IPS-18a (cell line): Measurements from ENCODE around the gene HHIPL1.

Experiments used
- H3K27ac ChIP-seq: one replicate; pipeline ENCODE4 v1.5.1; 2013; ENCODE audit warnings: low read length
- H3K27me3 ChIP-seq: one replicate; pipeline ENCODE4 v1.6.1; 2013; ENCODE audit warnings: mild to moderate bottlenecking, low read length; ENCODE audit not compliant: control insufficient read depth, insufficient read depth
- H3K36me3 ChIP-seq: one replicate; pipeline ENCODE4 v1.6.1; 2013; ENCODE audit warnings: low read depth, low read length; ENCODE audit not compliant: control insufficient read depth
- H3K4me1 ChIP-seq: one replicate; pipeline ENCODE4 v1.6.1; 2013; ENCODE audit warnings: low read depth, low read length; ENCODE audit not compliant: control insufficient read depth
- H3K4me3 ChIP-seq: one replicate; pipeline ENCODE4 v1.5.1; 2013; ENCODE audit warnings: low read length
- H3K9ac ChIP-seq: one replicate; pipeline ENCODE4 v1.6.1; 2013; ENCODE audit warnings: mild to moderate bottlenecking, low read length, moderate library complexity
- H3K9me3 ChIP-seq: one replicate; pipeline ENCODE4 v1.6.1; 2013; ENCODE audit warnings: low read depth, low read length; ENCODE audit not compliant: control insufficient read depth

The HHIPL1 gene

DNA sequence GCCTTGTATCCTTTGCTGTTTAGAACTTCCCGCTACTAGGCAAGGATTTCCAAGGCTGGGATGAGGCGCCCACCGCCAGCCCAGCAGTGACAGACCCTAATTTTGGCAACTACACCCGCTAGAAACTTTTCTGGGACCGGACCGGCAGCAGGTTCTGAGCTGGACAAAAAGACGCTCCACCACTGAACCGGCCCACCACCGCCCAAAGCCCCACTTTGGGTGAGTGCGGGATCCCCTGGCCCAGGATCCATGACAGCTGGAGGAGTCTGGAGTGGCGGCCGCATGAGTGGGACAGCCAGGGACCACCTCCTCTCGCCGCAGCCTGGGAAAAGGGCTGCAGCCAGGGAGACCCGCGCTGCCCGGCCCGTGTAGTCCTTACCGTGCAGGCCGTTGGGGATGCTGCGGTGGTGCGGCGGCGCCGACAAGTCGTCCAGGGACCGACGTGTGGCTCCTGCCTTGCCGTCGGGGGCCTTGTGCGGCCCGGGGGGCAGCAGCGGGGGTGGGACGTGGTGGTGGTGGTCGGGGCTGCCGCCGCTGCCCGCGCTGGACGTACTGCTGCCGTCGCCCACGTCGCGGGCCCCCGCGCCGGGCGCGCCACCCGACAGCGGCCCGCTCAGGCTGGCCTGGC is 42.0 kb upstream of the HHIPL1 start:
- H3K4me1 ChIP-seq: peaks cover 24% of the 10 kb centered on the region
- no peak overlapping the region for H3K27ac ChIP-seq

DNA sequence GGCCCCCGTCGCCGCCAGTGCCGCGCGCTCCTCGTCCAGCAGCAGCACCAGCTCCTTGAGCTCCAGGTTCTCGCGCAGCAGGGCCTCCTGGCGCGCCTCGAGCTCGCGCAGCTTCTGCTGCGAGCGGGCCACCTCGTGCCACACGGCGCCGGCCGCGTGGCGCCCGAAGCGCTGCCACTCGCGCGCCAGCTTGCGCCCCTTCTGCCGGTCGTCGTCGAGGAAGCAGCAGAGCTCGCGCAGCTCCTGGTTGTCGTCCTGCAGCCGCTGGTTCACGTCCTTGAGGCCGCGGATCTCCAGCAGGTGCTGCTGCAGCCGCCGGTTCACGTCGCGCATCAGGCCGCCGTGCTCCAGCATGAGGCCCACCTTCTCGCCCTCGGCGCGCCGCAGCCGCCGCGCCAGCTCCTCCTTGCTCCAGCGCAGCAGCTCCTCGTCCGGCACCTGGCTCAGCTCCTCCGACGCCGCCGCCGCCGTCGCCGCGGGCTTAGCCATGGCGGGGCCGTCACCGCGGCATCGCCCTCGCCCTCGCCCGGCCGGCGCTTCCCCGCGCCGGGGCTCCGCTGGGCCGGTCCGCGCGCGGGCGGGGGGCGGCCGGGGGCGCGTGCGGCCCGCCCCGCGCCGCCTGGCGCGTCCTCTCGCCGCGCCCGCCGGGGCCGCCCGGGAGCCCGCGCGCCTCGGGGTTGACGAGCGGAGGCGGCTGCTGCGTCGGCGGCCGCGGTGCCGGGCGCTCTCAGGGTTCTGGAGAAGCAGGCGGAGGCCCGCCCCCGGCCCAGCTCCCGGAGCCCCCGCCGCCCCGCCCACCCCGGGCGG is 41.3 kb upstream of the HHIPL1 start, which contains the start of gene CCDC85C:
Gene CCDC85C (minus strand): TSS at position 737 of the 807 bp plus-strand sequence. CDS start 248 bp downstream, at position 489.
- peaks cover 41% of the 10 kb centered on the region for H3K27me3 ChIP-seq
- peak within 1 kb of the TSS; percentile 78 for H3K4me3 ChIP-seq
- H3K36me3 ChIP-seq: no peaks in the 10 kb centered on the region
- no peak within 1 kb of the TSS for H3K27ac ChIP-seq
- no peaks in the 10 kb centered on the region for H3K9me3 ChIP-seq
- H3K4me1 ChIP-seq: peaks cover 24% of the 10 kb centered on the region
- peak within 1 kb of the TSS; percentile 56 for H3K9ac ChIP-seq

More for the DNA sequence above, 42.0 kb upstream of the HHIPL1 start:
- peaks cover 41% of the 10 kb centered on the region for H3K27me3 ChIP-seq
- no peaks in the 10 kb centered on the region for H3K36me3 ChIP-seq
- no peak overlapping the region for H3K9ac ChIP-seq
- H3K9me3 ChIP-seq: no peaks in the 10 kb centered on the region
- peak overlapping the region; percentile 70 for H3K4me3 ChIP-seq

DNA sequence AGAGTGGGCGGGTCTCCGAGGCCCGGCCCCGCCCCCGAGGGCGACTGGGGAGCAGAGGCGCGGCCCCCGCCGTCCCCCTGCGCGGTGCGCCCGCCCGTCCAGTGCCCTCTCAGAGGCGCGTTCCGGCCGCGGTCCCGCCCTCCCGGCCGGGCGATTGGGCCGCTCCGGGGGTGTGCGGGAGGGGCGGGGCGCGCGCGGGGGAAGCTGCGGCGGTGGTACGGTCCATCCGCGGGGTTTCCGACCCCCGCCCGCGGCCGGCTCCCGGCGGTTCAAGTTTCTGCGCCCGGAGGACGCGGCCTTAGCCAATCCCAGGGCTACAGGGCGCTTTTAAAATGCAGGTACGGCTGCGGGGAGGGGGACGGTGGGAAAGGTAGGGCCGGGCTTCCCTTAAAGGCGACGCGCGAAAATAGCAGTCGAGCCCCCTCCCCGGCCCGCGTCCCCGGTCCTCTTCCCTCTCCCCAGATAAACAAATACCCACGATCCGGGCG is 40.6 kb upstream of the HHIPL1 start:
- H3K27me3 ChIP-seq: peaks cover 41% of the 10 kb centered on the region
- H3K4me1 ChIP-seq: peaks cover 24% of the 10 kb centered on the region
- H3K27ac ChIP-seq: no peak overlapping the region
- peak overlapping the region; percentile 56 for H3K9ac ChIP-seq
- H3K9me3 ChIP-seq: no peaks in the 10 kb centered on the region
- peak overlapping the region; percentile 78 for H3K4me3 ChIP-seq
- H3K36me3 ChIP-seq: no peaks in the 10 kb centered on the region

DNA sequence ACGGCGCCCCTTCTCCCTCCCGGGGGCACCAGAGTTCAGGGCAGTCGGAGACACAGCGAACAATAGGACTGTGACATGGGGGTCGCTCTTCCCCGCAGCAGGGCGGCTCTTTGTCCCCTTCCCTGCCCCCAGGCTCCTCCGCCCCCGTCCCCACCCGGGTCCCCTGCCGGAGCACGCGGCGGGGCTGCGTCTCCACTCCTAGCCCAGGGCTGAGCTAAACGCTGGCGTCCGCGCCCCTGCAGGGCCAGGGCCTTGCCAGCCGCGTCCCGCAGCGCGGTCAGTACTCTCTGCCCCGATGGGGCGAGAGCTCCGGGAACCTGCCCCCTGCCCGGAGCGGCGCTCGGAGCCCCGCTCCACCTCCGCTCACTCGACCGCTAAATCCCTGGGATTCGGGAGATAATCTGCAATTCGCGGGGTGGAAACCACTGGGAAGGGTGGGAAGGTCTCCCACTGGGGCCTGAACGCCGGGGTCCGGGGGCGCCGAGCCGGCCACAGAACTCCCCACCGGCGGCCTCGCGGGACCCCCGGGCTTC is 40.1 kb upstream of the HHIPL1 start:
- Histone ChIP-seq H3K27ac (no peak overlapping the region), H3K36me3 (no peaks in the 10 kb centered on the region), H3K9ac (peak overlapping the region; percentile 56), H3K9me3 (no peaks in the 10 kb centered on the region), H3K4me3 (peak overlapping the region; percentile 78), H3K4me1 (peaks cover 24% of the 10 kb centered on the region), H3K27me3 (peaks cover 41% of the 10 kb centered on the region)

DNA sequence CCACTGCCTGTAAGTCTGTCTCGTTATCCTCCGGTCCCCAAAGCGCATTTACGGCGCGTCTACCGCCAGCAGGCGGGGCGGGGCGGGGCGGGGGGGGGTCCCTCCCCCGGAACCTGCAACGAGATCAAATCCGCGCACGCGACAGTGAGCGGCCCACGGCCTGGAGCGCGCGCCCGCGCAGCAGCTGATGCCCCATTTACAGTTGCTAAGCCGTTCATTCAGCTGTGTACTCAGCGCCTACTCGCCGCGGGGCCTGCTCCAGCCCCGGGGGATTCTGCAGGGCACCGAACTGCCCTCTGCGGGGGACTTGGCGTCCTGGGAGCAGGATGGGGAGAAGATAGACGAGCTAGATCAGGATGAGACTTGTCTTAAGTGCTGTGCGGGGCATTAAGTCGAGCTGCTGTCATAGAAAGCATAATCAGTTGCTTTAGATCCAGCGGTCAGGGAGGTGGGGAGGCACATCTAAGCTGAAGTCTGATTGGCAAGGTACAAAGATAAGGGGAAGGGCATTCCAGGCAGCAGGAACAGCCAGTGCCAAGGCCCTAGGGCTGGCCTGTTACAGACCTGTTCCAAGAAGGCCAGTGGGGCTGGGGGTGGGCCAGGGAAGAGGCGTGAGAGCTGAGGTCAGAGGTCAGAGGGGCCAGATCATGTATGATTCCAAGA is 39.5 kb upstream of the HHIPL1 start:
- H3K4me1 ChIP-seq: peaks cover 24% of the 10 kb centered on the region
- peaks cover 41% of the 10 kb centered on the region for H3K27me3 ChIP-seq
- H3K36me3 ChIP-seq: no peaks in the 10 kb centered on the region
- peak overlapping the region; percentile 56 for H3K9ac ChIP-seq
- H3K27ac ChIP-seq: no peak overlapping the region
- H3K9me3 ChIP-seq: no peaks in the 10 kb centered on the region
- peak overlapping the region; percentile 78 for H3K4me3 ChIP-seq

DNA sequence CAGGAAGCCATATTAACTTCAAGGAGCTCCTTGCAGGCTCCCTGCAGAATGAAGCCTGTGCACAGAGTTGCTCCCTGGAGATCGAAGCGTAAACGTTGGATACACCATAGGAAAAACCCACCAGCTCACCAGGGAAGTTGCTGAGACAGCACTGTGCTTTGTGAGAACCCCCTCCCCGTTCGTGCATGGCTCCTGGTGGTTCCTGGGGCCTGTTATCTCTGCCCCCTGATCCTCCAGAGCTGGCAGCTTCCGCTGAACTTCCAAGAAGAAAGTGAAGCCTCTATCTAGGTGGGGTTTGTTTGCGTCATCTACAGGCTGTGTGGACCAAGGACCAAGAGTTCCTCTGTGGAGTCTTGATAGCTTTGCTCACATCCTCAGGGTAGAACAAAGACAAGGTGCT is 38.6 kb upstream of the HHIPL1 start:
- Histone ChIP-seq H3K9me3 (no peaks in the 10 kb centered on the region), H3K4me3 (no peak overlapping the region), H3K27me3 (peaks cover 37% of the 10 kb centered on the region), H3K4me1 (peaks cover 21% of the 10 kb centered on the region), H3K9ac (no peak overlapping the region), H3K36me3 (no peaks in the 10 kb centered on the region), H3K27ac (no peak overlapping the region)

DNA sequence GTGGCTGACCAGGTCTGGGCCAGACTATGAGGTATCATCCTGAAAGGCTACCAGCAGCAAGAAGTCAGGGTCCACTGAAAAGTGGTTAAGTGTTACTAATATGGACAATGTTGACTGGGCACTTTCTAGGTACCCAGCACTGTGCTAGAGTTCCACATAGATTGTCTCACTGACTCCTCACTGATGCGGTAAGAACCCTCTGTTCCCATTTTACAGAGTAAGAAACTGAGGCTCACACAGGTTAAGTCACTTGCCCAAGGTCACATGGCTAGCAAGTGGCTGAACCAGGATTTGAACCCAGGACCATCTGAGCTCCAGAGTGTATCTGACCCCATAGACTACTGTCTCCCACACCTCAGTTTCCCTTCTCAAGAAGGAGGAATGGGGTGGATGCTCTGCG is 36.3 kb upstream of the HHIPL1 start:
- H3K4me3 ChIP-seq: no peak overlapping the region
- peaks cover 7% of the 10 kb centered on the region for H3K4me1 ChIP-seq
- peaks cover 15% of the 10 kb centered on the region for H3K27me3 ChIP-seq
- no peak overlapping the region for H3K9ac ChIP-seq
- no peaks in the 10 kb centered on the region for H3K36me3 ChIP-seq
- H3K27ac ChIP-seq: no peak overlapping the region
- no peaks in the 10 kb centered on the region for H3K9me3 ChIP-seq

DNA sequence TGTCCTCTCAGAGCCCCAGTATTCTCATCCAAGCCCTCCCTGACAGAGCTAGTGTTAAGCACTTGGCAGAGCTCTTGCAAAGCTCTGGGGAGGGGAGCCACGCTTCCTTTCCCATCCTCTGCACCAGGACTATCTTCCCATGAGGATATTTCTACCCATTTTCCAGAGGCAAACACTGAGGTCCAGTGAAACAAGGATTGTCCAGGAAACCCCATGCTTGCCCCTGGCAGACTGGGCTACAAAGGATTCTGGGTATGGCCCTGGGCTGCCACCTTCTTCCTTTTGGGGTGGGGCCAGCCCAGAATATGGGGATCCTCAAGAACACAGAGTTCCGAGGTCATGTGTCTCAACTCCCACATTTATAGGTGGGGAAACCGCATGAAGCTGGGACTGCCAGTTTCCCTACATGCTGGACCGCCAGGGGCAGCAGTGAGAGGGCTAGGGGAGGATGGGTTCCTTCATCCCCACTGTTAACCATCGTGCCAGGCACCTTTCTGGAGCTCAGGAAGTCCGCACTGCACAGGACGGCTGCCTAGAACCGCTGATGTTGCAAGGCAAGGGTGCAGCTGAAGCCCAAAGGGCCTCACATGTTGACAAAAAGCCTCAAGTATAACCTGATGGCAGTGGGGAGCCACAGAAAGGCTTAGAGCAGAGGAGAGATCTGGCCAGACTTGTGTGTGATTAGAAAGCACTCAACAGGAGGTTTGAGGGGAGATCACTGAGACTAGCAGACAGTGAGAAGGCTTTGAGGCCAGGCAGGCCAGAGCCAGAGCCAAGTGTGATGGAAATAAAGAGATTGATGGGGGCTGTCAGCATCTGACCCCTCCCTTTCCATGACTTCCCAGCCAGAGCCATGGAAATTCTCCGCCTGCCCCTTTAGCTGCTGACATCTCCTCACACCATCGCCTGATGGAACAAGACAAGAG is 35.4 kb upstream of the HHIPL1 start:
- no peak overlapping the region for H3K27ac ChIP-seq
- peaks cover 7% of the 10 kb centered on the region for H3K4me1 ChIP-seq
- H3K9ac ChIP-seq: no peak overlapping the region
- H3K27me3 ChIP-seq: peaks cover 14% of the 10 kb centered on the region
- H3K9me3 ChIP-seq: no peaks in the 10 kb centered on the region
- no peak overlapping the region for H3K4me3 ChIP-seq
- H3K36me3 ChIP-seq: no peaks in the 10 kb centered on the region

DNA sequence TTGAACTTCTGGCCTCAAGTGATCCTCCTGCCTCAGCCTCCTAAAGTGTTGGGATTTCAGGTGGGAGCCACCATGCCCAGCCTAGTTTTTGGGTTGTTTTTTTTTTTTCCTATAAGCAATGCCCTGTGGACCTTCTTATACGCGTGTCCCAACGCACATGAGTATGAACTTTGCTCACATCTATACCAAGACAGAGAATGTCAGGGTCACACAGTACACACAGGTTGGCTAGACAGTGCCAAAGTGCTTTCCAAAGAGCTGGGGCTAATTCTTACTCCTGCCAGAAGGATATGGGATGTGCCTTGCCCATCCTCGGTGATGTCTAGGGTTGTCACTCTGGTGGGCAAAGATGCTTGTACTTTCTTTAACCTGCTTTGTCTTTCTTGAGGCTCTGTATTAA is 33.3 kb upstream of the HHIPL1 start:
- H3K9ac ChIP-seq: no peak overlapping the region
- no peaks in the 10 kb centered on the region for H3K9me3 ChIP-seq
- H3K36me3 ChIP-seq: no peaks in the 10 kb centered on the region
- no peak overlapping the region for H3K4me3 ChIP-seq
- no peaks in the 10 kb centered on the region for H3K4me1 ChIP-seq
- no peak overlapping the region for H3K27ac ChIP-seq
- peaks cover under 1% of the 10 kb centered on the region for H3K27me3 ChIP-seq

DNA sequence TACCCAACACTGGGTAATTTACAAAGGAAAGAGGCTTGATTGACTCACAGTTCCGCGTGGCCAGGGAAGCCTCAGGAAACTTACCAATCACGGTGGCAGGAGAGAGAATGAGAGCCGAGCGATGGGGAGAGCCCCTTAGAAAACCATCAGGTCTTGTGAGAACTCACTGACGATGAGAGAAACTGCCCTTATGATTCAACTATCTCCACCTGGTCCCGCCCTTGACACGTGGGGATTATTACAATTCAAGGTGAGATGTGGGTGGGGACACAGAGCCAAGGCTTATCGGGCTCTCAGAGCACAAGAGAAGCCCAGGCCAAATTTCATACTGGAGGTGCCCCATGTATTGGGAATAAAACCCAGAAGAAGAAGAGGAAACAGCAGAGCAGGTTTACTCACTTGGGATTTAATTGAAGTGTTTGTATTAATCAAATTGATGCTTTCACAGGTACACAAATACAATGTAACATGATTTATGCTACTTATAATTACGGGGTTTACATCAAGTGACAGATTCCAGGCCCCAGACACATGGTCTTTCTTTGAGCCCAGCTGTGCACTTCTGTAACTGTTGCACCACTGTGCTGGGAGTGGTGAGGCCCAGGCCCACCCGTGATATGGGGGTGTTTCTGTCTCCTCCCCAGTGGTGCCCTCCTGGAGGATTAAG is 32.7 kb upstream of the HHIPL1 start:
- no peak overlapping the region for H3K9ac ChIP-seq
- no peak overlapping the region for H3K4me3 ChIP-seq
- H3K27me3 ChIP-seq: no peaks in the 10 kb centered on the region
- H3K9me3 ChIP-seq: no peaks in the 10 kb centered on the region
- H3K36me3 ChIP-seq: no peaks in the 10 kb centered on the region
- no peak overlapping the region for H3K27ac ChIP-seq
- H3K4me1 ChIP-seq: no peaks in the 10 kb centered on the region
